GM21825 (cell line): ENCODE measurements around the gene CTNNA1.
A peak's percentile ranks its signal among the peaks of the same experiment; 100 is the strongest.
"Not testable (repeated sequence)": the region's sequence is repeated elsewhere in the genome, so short reads cannot be mapped to it uniquely, and the experiment has no call there.

Source experiments
- ATAC-seq: cut with Tn5 transposase; IDR thresholded peaks from one replicate; pipeline ENCODE4 v1.9.1; 2021; ENCODE audit warnings: mild to moderate bottlenecking, moderate library complexity; ENCODE audit not compliant: unreplicated experiment

CTNNA1 gene

GRCh38 chr5:138725153-138725817, 27.9 kb upstream of the CTNNA1 start:
- no peak for ATAC-seq

GRCh38 chr5:138725818-138726416, 27.3 kb upstream of the CTNNA1 start:
- ATAC-seq = no peak

- ATAC-seq = no peak
These were observed 26.4 kb upstream of the CTNNA1 start for GRCh38 chr5:138726848-138727247.

GRCh38 chr5:138730496-138730895, 22.7 kb upstream of the CTNNA1 start:
- ATAC-seq = not testable (repeated sequence)

- no peak for ATAC-seq
These were observed 20.8 kb upstream of the CTNNA1 start for GRCh38 chr5:138732466-138732865.

- ATAC-seq = no peak
These were observed 20.3 kb upstream of the CTNNA1 start for GRCh38 chr5:138732933-138733332.

GRCh38 chr5:138733509-138733908, 19.7 kb upstream of the CTNNA1 start:
- no peak for ATAC-seq

- ATAC-seq = no peak
These were observed 16.9 kb upstream of the CTNNA1 start for GRCh38 chr5:138736293-138736692.

GRCh38 chr5:138737494-138738265, 15.5 kb upstream of the CTNNA1 start:
- no peak for ATAC-seq

GRCh38 chr5:138738399-138738798, 14.8 kb upstream of the CTNNA1 start:
- ATAC-seq = no peak

- no peak for ATAC-seq
These were observed 13.3 kb upstream of the CTNNA1 start for GRCh38 chr5:138739938-138740337.

- no peak for ATAC-seq
These were observed 9.7 kb upstream of the CTNNA1 start for GRCh38 chr5:138743484-138743883.

- no peak for ATAC-seq
These were observed 8.0 kb upstream of the CTNNA1 start for GRCh38 chr5:138745268-138745667.

GRCh38 chr5:138748630-138749081, 4.6 kb upstream of the CTNNA1 start:
- no peak for ATAC-seq

GRCh38 chr5:138751344-138751743, 1.9 kb upstream of the CTNNA1 start:
- not testable (repeated sequence) for ATAC-seq

GRCh38 chr5:138752341-138752950, 779 bp upstream of the CTNNA1 start:
- no peak for ATAC-seq

GRCh38 chr5:138753794-138754698, 821 bp downstream of the CTNNA1 start:
- ATAC-seq = peak; percentile 19

- no peak for ATAC-seq
These were observed 1.5 kb downstream of the CTNNA1 start for GRCh38 chr5:138754699-138755057.

GRCh38 chr5:138755084-138755748, 2.0 kb downstream of the CTNNA1 start:
- peak; percentile 38 for ATAC-seq
